HS-27A (cell line): Measurements from ENCODE around the gene WDR90.

Experiments
- DNase-seq: peaks from one replicate; pipeline ENCODE4 v3.0.0-alpha.2; 2012; ENCODE audit warnings: low read depth, missing footprints

WDR90 gene

GRCh38 chr16:648781-649589 is at the start of gene WDR90:
WDR90 (plus strand) TSS chr16:649365; CDS start chr16:649417, 52 bp downstream.
- DNase-seq: peak; percentile 62

- DNase-seq: no peak
These were observed 48.4 kb upstream of the WDR90 start for GRCh38 chr16:600781-601180.

GRCh38 chr16:603933-604332 is 45.2 kb upstream of the WDR90 start:
- DNase-seq: no peak

GRCh38 chr16:606656-607307 is 42.4 kb upstream of the WDR90 start:
- DNase-seq: no peak

GRCh38 chr16:608019-608418 is 41.1 kb upstream of the WDR90 start:
- DNase-seq: no peak

- no peak for DNase-seq
These were observed 39.8 kb upstream of the WDR90 start for GRCh38 chr16:609316-609715.

GRCh38 chr16:609984-610383 is 39.2 kb upstream of the WDR90 start:
- DNase-seq: no peak

GRCh38 chr16:610513-611381 is 38.4 kb upstream of the WDR90 start:
- DNase-seq: no peak

GRCh38 chr16:615122-615521 is 34.0 kb upstream of the WDR90 start:
- no peak for DNase-seq

GRCh38 chr16:616733-617586 is 32.2 kb upstream of the WDR90 start:
- no peak for DNase-seq

GRCh38 chr16:617855-618254 is 31.3 kb upstream of the WDR90 start:
- no peak for DNase-seq

GRCh38 chr16:619476-620100 is 29.6 kb upstream of the WDR90 start:
- DNase-seq: no peak

GRCh38 chr16:620700-621525 is 28.3 kb upstream of the WDR90 start:
- DNase-seq: no peak

- no peak for DNase-seq
These were observed 27.5 kb upstream of the WDR90 start for GRCh38 chr16:621526-622105.

- DNase-seq: no peak
These were observed 26.3 kb upstream of the WDR90 start for GRCh38 chr16:622920-623280.

GRCh38 chr16:624526-625070 is 24.6 kb upstream of the WDR90 start:
- no peak for DNase-seq

- DNase-seq: no peak
These were observed 23.8 kb upstream of the WDR90 start for GRCh38 chr16:625117-625976.

GRCh38 chr16:625977-626765 is 23.0 kb upstream of the WDR90 start:
- no peak for DNase-seq
